NT2/D1 (cell line): ENCODE results near the gene TRMT11.

Source experiments
- YY1 ChIP-seq: IDR thresholded peaks from 2 replicates; pipeline ENCODE4 v1.6.1; 2011; ENCODE audit not compliant: insufficient read length, insufficient read depth
- ZNF274 ChIP-seq: IDR thresholded peaks from 2 replicates; pipeline ENCODE4 v1.6.1; 2011; ENCODE audit warnings: mild to moderate bottlenecking, low read depth, low read length

- TF ChIP-seq YY1 = no peak
- no peak for TF ChIP-seq ZNF274
These were observed 55.2 kb downstream of the TRMT11 start for GRCh38 chr6:126041516-126041915.
